H1 (cell line): ENCODE data around the gene URGCP. TPM values are rescaled to one million over a fixed set of nuclear protein-coding genes. Genes with fewer than 3 reads are reported as not detected.
A peak's percentile ranks its signal among the peaks of the same experiment; 100 is the strongest.

Experiments used
- CTCF ChIA-PET: fragments of 300-600 bp; sonication (Branson Sonifier 250); formaldehyde crosslinking; loops from one replicate; lab custom pipeline; 2021; ENCODE audit not compliant: partially characterized antibody; lab: Charles Lee
- POLR2A ChIA-PET: fragments of 300-600 bp; sonication (Branson Sonifier 250); formaldehyde crosslinking; loops from one replicate; lab custom pipeline; 2021; ENCODE audit warnings: inconsistent platforms; ENCODE audit not compliant: partially characterized antibody; lab: Charles Lee
- DNase-seq, 2 experiments: peaks; one replicate each; pipeline versions ENCODE4 v3.0.0 to v3.0.0-alpha.2; 2010 to 2022; ENCODE audit warnings: low spot score in 2 of 2, low read depth in 1 of 2, mixed read lengths in 1 of 2
- FAIRE-seq: peaks from 2 replicates; lab custom pipeline; 2011; peaks lifted over from hg19 to GRCh38; lab: Jason Lieb, UNC
- H2AFZ ChIP-seq: 2 replicates; pipeline ENCODE4 v1.8.1; 2012; ENCODE audit warnings: low read length, inconsistent platforms
- H2AK5ac ChIP-seq: 2 replicates; pipeline ENCODE4 v1.6.1; 2013; ENCODE audit warnings: low read depth, low read length
- H2BK120ac ChIP-seq: replicated peaks from 2 replicates; pipeline ENCODE3; 2013; ENCODE audit warnings: low read depth, low read length, inconsistent platforms
- H2BK12ac ChIP-seq: 2 replicates; pipeline ENCODE4 v1.6.1; 2013; ENCODE audit warnings: low read depth, low read length
- H2BK15ac ChIP-seq: 2 replicates; pipeline ENCODE4 v1.6.1; 2013; ENCODE audit warnings: low read length
- H2BK20ac ChIP-seq: 2 replicates; pipeline ENCODE4 v1.6.1; 2013; ENCODE audit warnings: low read length
- H2BK5ac ChIP-seq: 2 replicates; pipeline ENCODE4 v1.6.1; 2013; ENCODE audit warnings: low read depth, low read length
- H3K14ac ChIP-seq: 2 replicates; pipeline ENCODE4 v1.6.1; 2013; ENCODE audit warnings: inconsistent platforms; ENCODE audit not compliant: insufficient read length
- H3K18ac ChIP-seq: 2 replicates; pipeline ENCODE4 v1.6.1; 2013; ENCODE audit warnings: low read length; ENCODE audit errors: extremely low read depth
- H3K23ac ChIP-seq: 2 replicates; pipeline ENCODE4 v1.6.1; 2013; ENCODE audit warnings: inconsistent platforms; ENCODE audit not compliant: insufficient read length
- H3K23me2 ChIP-seq: 2 replicates; pipeline ENCODE4 v1.6.1; 2013; ENCODE audit warnings: low read depth, low read length
- H3K27ac ChIP-seq: 2 replicates; pipeline ENCODE4 v1.6.1; 2011; ENCODE audit warnings: low read depth, low read length, inconsistent platforms
- H3K27me3 ChIP-seq, 4 experiments: replicated peaks in 1 of 4; 1 replicate in 1 of 4; 2 replicates in 3 of 4; pipeline versions ENCODE4 v1.6.1 to v1.8.1; 2011 to 2013; ENCODE audit warnings: low read length in 3 of 4, mild to moderate bottlenecking in 3 of 4, inconsistent platforms in 2 of 4, mixed read lengths in 2 of 4, moderate library complexity in 1 of 4; ENCODE audit not compliant: control insufficient read depth in 3 of 4, insufficient read depth in 3 of 4; ENCODE audit errors: extremely low read depth in 1 of 4
- H3K36me3 ChIP-seq, 4 experiments: 2 replicates each; pipeline versions ENCODE4 v1.6.1 to v1.8.1; 2011 to 2013; ENCODE audit warnings: mild to moderate bottlenecking in 4 of 4, low read length in 3 of 4, moderate library complexity in 2 of 4, control low read depth in 1 of 4, inconsistent platforms in 1 of 4; ENCODE audit not compliant: insufficient read depth in 4 of 4, control insufficient read depth in 2 of 4
- H3K4ac ChIP-seq: replicated peaks from 2 replicates; pipeline ENCODE3; 2013; ENCODE audit warnings: low read length, low read depth, mixed read lengths, inconsistent platforms; ENCODE audit not compliant: insufficient read length
- H3K4me1 ChIP-seq, 4 experiments: replicated peaks in 1 of 4; 1 replicate in 1 of 4; 2 replicates in 3 of 4; pipeline versions ENCODE4 v1.6.1 to v1.8.1; 2011 to 2013; ENCODE audit warnings: low read length in 3 of 4, inconsistent platforms in 2 of 4, mixed read lengths in 1 of 4; ENCODE audit not compliant: insufficient read depth in 4 of 4, control insufficient read depth in 3 of 4
- H3K4me2 ChIP-seq, 2 experiments: 2 replicates each; pipeline versions ENCODE4 v1.6.1 to v1.8.1; 2011 to 2013; ENCODE audit warnings: low read depth in 2 of 2, low read length in 2 of 2, control low read depth in 1 of 2, inconsistent platforms in 1 of 2, mild to moderate bottlenecking in 1 of 2; ENCODE audit not compliant: insufficient read depth in 1 of 2
- H3K4me3 ChIP-seq, 4 experiments: fragments of 200-600, 300-600 bp in 1 of 4; sonication (generic), shearing (Covaris generic), sonication (Bioruptor Twin) in 1 of 4; 2 replicates each; pipeline versions ENCODE4 v1.5.1 to v1.8.1; 2011 to 2016; ENCODE audit warnings: low read length in 4 of 4, low read depth in 3 of 4, control low read depth in 2 of 4, inconsistent platforms in 2 of 4, mild to moderate bottlenecking in 2 of 4, mixed read lengths in 1 of 4, moderate library complexity in 1 of 4; ENCODE audit not compliant: insufficient read depth in 2 of 4; ENCODE audit errors: extremely low read depth in 1 of 4
- H3K56ac ChIP-seq: replicated peaks from 2 replicates; pipeline ENCODE3; 2013; ENCODE audit warnings: low read depth, mild to moderate bottlenecking, mixed read lengths, low read length, inconsistent platforms; ENCODE audit not compliant: insufficient read length
- H3K79me1 ChIP-seq: 2 replicates; pipeline ENCODE4 v1.6.1; 2013; ENCODE audit warnings: low read depth, low read length, control low read depth
- H3K79me2 ChIP-seq, 2 experiments: 2 replicates each; pipeline versions ENCODE4 v1.6.1 to v1.8.1; 2012 to 2013; ENCODE audit warnings: low read length in 2 of 2, mild to moderate bottlenecking in 2 of 2, inconsistent platforms in 1 of 2; ENCODE audit not compliant: insufficient read depth in 2 of 2, control insufficient read depth in 1 of 2
- H3K9ac ChIP-seq, 4 experiments: replicated peaks in 1 of 4; 1 replicate in 1 of 4; 2 replicates in 3 of 4; pipeline versions ENCODE4 v1.6.1 to v1.8.1; 2011 to 2013; ENCODE audit warnings: low read depth in 3 of 4, low read length in 3 of 4, control low read depth in 2 of 4, mild to moderate bottlenecking in 2 of 4, moderate library complexity in 2 of 4, inconsistent platforms in 1 of 4; ENCODE audit errors: extremely low read depth in 1 of 4
- H3K9me3 ChIP-seq, 2 experiments: 2 replicates each; pipeline versions ENCODE4 v1.6.1 to v1.8.1; 2012 to 2013; ENCODE audit warnings: mild to moderate bottlenecking in 2 of 2, moderate library complexity in 2 of 2, control low read depth in 1 of 2, inconsistent platforms in 1 of 2, low read depth in 1 of 2, low read length in 1 of 2, mixed read lengths in 1 of 2; ENCODE audit not compliant: insufficient read depth in 2 of 2
- H4K20me1 ChIP-seq, 2 experiments: replicated peaks in 1 of 2; 2 replicates each; pipeline versions ENCODE3 to v1.8.1; 2011 to 2013; ENCODE audit warnings: inconsistent platforms in 2 of 2, low read length in 2 of 2, mild to moderate bottlenecking in 1 of 2; ENCODE audit not compliant: insufficient read depth in 2 of 2, control insufficient read depth in 1 of 2
- H4K5ac ChIP-seq: 2 replicates; pipeline ENCODE4 v1.6.1; 2013; ENCODE audit warnings: low read length, low read depth, mixed read lengths, inconsistent platforms; ENCODE audit not compliant: insufficient read length
- H4K8ac ChIP-seq: 2 replicates; pipeline ENCODE4 v1.8.0; 2013; ENCODE audit warnings: mild to moderate bottlenecking, moderate library complexity, low read length, inconsistent platforms; ENCODE audit not compliant: insufficient read depth; ENCODE audit errors: extremely low read depth
- H4K91ac ChIP-seq: replicated peaks from 2 replicates; pipeline ENCODE3; 2013; ENCODE audit warnings: low read length, mixed read lengths, inconsistent platforms; ENCODE audit not compliant: insufficient read length
- JUN ChIP-seq: IDR thresholded peaks from 2 replicates; pipeline ENCODE4 v1.6.1; 2011; ENCODE audit warnings: low read depth, mild to moderate bottlenecking, improper control_type of control experiment, low read length
- RAD21 ChIP-seq, 2 experiments: IDR thresholded peaks in 1 of 2; conservative IDR thresholded peaks in 1 of 2; 2 replicates each; pipeline ENCODE4 v1.6.1; 2011; ENCODE audit warnings: low read depth in 2 of 2, low read length in 2 of 2, improper control_type of control experiment in 1 of 2, inconsistent platforms in 1 of 2, mild to moderate bottlenecking in 1 of 2, moderate library complexity in 1 of 2
- WGBS, 2 experiments: shearing (Covaris generic) in 1 of 2; methylation state at CpG; one replicate each; pipeline versions ENCODE4 v1.1.6 to v1.1.7; 2013 to 2015; ENCODE audit warnings: low lambda C conversion rate in 2 of 2, mixed read lengths in 2 of 2, inconsistent platforms in 1 of 2, low coverage in 1 of 2, missing lambda C conversion rate in 1 of 2; ENCODE audit not compliant: insufficient replicate concordance in 2 of 2, insufficient coverage in 1 of 2, insufficient read length in 1 of 2; ENCODE audit errors: extremely low coverage in 1 of 2, missing lambda C conversion rate in 1 of 2; 5-methylcytosine and 5-hydroxymethylcytosine counted together
- polyA plus RNA-seq, 7 experiments: library from polyadenylated mRNA; depleted of rRNA in 3 of 7; stranded (reverse) in 5 of 7; unstranded in 2 of 7; fragments of >200 nt in 5 of 7; fragments of 200-250 nt in 2 of 7; gene quantifications; 1 replicate in 5 of 7; 2 replicates in 1 of 7; 4 replicates in 1 of 7; pipeline versions ENCODE4 v1.2.1 to v1.2.3, GENCODE V29; 2011 to 2013; ENCODE audit warnings: missing spikeins in 2 of 7, mixed read lengths in 2 of 7
- total RNA-seq: library from RNA; stranded (reverse); fragmentation: NEBNext Ultra II Directional; extraction: Animal tissue kit (Norgen Biotek cat#: 25700); gene quantifications from 2 replicates; pipeline ENCODE4 v1.2.1, GENCODE V29; 2021
- TF ChIP-seq, protein P1 (sequence below), 3 experiments: IDR thresholded peaks; 1 replicate in 2 of 3; 2 replicates in 1 of 3; pipeline versions ENCODE4 v1.5.1 to v1.6.1; 2011; ENCODE audit warnings: low read length in 3 of 3, mild to moderate bottlenecking in 3 of 3, inconsistent platforms in 2 of 3, low read depth in 1 of 3, moderate library complexity in 1 of 3; ENCODE audit not compliant: insufficient read depth in 1 of 3; ENCODE audit errors: control extremely low read depth in 1 of 3

Gene URGCP
- total and polyA plus RNA-seq, 2 of the 8 experiments (the other 6 are each of a cell fraction or from before 2014, with no cell fraction given): 9.0 to 18.7 TPM

DNA sequence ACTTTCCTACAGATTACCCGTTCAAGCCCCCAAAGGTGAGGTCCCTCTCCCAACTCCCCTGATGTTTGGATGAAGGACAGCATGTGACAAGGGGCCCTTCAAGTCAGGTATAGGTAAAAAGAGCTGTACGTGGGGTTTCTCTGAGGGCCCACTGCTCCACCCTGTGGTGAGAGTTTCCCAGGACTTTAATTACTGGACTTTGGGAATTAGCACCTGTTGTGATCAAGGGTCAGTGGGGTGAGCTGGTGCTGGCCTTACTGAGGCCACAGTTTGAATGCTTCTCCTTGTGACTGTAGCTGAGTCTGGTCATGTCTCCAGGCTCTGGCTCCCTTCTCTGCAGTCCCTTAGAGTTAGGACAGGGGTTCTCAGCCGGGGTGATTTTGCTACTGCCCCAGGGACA lies 36.6 kb upstream of the URGCP start:
- no peak overlapping the region for H3K4me2 ChIP-seq

More for the DNA sequence above, 36.6 kb upstream of the URGCP start:
- Histone ChIP-seq H3K27me3 (no peaks in the 10 kb centered on the region; a peak in 1 of 7 replicates), H3K4ac (no peak overlapping the region), H3K79me1 (no peaks in the 10 kb centered on the region), H2BK120ac (no peak overlapping the region), H3K79me2 (no peaks in the 10 kb centered on the region), H3K56ac (no peak overlapping the region), H3K9me3 (no peaks in the 10 kb centered on the region), H2BK20ac (no peak overlapping the region), H3K4me3 (no peak overlapping the region), H4K91ac (no peak overlapping the region), H3K23me2 (no peaks in the 10 kb centered on the region), H2BK15ac (no peak overlapping the region), H3K18ac (no peak overlapping the region), H3K9ac (no peak overlapping the region), H2AFZ (no peak overlapping the region), H4K5ac (no peak overlapping the region), H3K23ac (no peak overlapping the region), H4K8ac (no peak overlapping the region), H3K14ac (no peak overlapping the region), H3K36me3 (no peaks in the 10 kb centered on the region), H2AK5ac (no peak overlapping the region), H2BK5ac (no peak overlapping the region), H4K20me1 (no peaks in the 10 kb centered on the region), H3K4me1 (peaks cover 0 to 2% (median 0%) of the 10 kb centered on the region in 4 experiments; a peak in 1 of 7 replicates), H2BK12ac (0 out of 2 replicates have a peak overlapping the region, but pooled peaks have one; percentile 29), H3K27ac (no peak overlapping the region)
- 73% methylated on average over 3 of the region's 3 CpGs; no CpG with 5 or more reads in 1 of the 2 experiments for WGBS, 2 experiments
- no peak for FAIRE-seq
- TF ChIP-seq RAD21 (IDR thresholded peaks at IDR 0.05 in 1 of 2, conservative IDR thresholded peaks at IDR 0.05 in 1 of 2; ENCODE audit: low read depth in 2 of 2, low read length in 2 of 2) (peak; percentile 59 to 69), JUN (no peak)
- TF ChIP-seq, protein P1, sequence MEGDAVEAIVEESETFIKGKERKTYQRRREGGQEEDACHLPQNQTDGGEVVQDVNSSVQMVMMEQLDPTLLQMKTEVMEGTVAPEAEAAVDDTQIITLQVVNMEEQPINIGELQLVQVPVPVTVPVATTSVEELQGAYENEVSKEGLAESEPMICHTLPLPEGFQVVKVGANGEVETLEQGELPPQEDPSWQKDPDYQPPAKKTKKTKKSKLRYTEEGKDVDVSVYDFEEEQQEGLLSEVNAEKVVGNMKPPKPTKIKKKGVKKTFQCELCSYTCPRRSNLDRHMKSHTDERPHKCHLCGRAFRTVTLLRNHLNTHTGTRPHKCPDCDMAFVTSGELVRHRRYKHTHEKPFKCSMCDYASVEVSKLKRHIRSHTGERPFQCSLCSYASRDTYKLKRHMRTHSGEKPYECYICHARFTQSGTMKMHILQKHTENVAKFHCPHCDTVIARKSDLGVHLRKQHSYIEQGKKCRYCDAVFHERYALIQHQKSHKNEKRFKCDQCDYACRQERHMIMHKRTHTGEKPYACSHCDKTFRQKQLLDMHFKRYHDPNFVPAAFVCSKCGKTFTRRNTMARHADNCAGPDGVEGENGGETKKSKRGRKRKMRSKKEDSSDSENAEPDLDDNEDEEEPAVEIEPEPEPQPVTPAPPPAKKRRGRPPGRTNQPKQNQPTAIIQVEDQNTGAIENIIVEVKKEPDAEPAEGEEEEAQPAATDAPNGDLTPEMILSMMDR (IDR thresholded peaks at IDR 0.05; ENCODE audit: control extremely low read depth in 1 of 3, insufficient read depth in 1 of 3, low read depth in 1 of 3, low read length in 3 of 3): peak; percentile 11 to 41 (median 40)
- ChIA-PET CTCF (interaction anchor here (0.6 to 4.4 kb wide), 17 partner anchors 12 to 950 kb away, joined by 3 to 28 read pairs (median 4); no protein-coding TSS in a partner anchor), POLR2A (interaction anchor here (1.7 to 1.9 kb wide), 2 partner anchors 16 to 38 kb away, joined by 5 read pairs; no protein-coding TSS in a partner anchor)
- DNase-seq: no peak
